ENCODE data around the gene MINDY4. TPM values are rescaled to one million over a fixed set of nuclear protein-coding genes. Genes with fewer than 3 reads are reported as not detected.

MINDY4 gene
- total and polyA plus RNA-seq, 8 donors: 8.0 to 56.0 (median 17.4) TPM

DNA sequence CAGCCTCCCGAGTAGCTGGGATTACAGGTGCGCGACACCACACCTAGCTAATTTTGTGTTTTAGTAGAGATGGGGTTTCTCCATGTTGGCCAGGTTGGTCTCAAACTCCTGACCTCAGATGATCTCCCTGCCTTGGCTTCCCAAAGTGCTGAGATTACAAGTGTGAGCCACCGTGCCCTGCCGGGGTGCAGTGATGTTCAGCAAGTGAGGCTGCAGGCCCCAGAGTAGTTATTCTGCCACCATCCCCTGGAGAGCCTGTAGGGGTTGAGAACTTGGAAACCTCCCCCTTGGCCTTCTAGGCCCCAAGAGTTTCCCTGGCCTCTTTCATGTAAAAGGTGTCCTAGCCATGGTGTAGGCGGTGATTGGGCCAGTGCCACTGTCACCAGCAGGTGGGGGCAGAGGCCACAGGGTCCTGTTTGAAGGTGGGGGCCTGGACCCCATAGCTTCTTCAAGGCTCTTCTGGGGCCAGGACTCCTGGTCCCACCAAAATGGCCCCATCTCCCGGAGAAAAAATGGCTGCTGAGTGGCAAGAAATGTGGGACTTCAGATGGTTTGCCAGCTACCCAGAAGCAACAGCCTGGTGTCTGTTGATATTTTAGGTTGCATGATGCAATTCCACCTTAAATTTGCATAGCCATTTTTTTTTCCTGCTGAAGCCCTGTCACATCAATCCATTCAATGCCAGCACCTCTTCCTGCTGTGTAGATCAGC, 44.8 kb upstream of the MINDY4 start:
- intact Hi-C loops (cut with DNase I): no loop called here
- H3K27ac ChIP-seq: no peak overlapping the region

GRCh38 chr7:30727061-30727945, 43.9 kb upstream of the MINDY4 start:
- ATAC-seq (peak; percentile 22), DNase-seq (no peak)
- Histone ChIP-seq H3K36me3 (no peaks in the 10 kb centered on the region), H3K9me3 (no peaks in the 10 kb centered on the region), H3K27me3 (no peaks in the 10 kb centered on the region), H3K4me1 (no peaks in the 10 kb centered on the region), H3K27ac (no peak overlapping the region), H3K4me3 (no peak overlapping the region)
- intact Hi-C loops (cut with DNase I): no loop called here
- no peak for TF ChIP-seq CTCF (IDR thresholded peaks at IDR 0.05)

More for the DNA sequence above, 44.8 kb upstream of the MINDY4 start:
- DNase-seq (no peak), ATAC-seq (no peak)
- Histone ChIP-seq H3K4me3 (no peak overlapping the region), H3K4me1 (no peaks in the 10 kb centered on the region), H3K27me3 (no peaks in the 10 kb centered on the region), H3K36me3 (no peaks in the 10 kb centered on the region), H3K9me3 (no peaks in the 10 kb centered on the region)
- no peak for TF ChIP-seq CTCF (IDR thresholded peaks at IDR 0.05)

- intact Hi-C loops (cut with DNase I): no loop called here
- no peak overlapping the region for H3K27ac ChIP-seq
- no peaks in the 10 kb centered on the region for H3K27me3 ChIP-seq
- ATAC-seq: no peak
- no peaks in the 10 kb centered on the region for H3K9me3 ChIP-seq
- no peaks in the 10 kb centered on the region for H3K36me3 ChIP-seq
- no peak overlapping the region for H3K4me3 ChIP-seq
- no peak for TF ChIP-seq CTCF (IDR thresholded peaks at IDR 0.05)
- DNase-seq: no peak
- no peaks in the 10 kb centered on the region for H3K4me1 ChIP-seq
These were observed 42.6 kb upstream of the MINDY4 start for GRCh38 chr7:30728591-30729100.

- Histone ChIP-seq H3K4me3 (no peak overlapping the region), H3K27me3 (no peaks in the 10 kb centered on the region), H3K36me3 (no peaks in the 10 kb centered on the region), H3K9me3 (no peaks in the 10 kb centered on the region), H3K27ac (no peak overlapping the region), H3K4me1 (no peaks in the 10 kb centered on the region)
- DNase-seq: no peak
- TF ChIP-seq CTCF (IDR thresholded peaks at IDR 0.05): no peak
- intact Hi-C loops (cut with DNase I): no loop called here
- ATAC-seq: no peak
These were observed 41.6 kb upstream of the MINDY4 start for GRCh38 chr7:30729642-30730041.

- no peaks in the 10 kb centered on the region for H3K9me3 ChIP-seq
- no peak overlapping the region for H3K27ac ChIP-seq
- no peaks in the 10 kb centered on the region for H3K4me1 ChIP-seq
- H3K36me3 ChIP-seq: no peaks in the 10 kb centered on the region
- DNase-seq (no peak), ATAC-seq (no peak)
- no peaks in the 10 kb centered on the region for H3K27me3 ChIP-seq
- no peak overlapping the region for H3K4me3 ChIP-seq
- no peak for TF ChIP-seq CTCF (IDR thresholded peaks at IDR 0.05)
- intact Hi-C loops (cut with DNase I): no loop called here
These were observed 41.1 kb upstream of the MINDY4 start for GRCh38 chr7:30730097-30730496.
